NCI-H187 (cell line): ENCODE data around the gene FERD3L.

Experiments used
- DNase-seq, 2 experiments: peaks; one replicate each; lab custom pipeline; 2025; lab: John Stamatoyannopoulos, UW

The FERD3L gene

DNA sequence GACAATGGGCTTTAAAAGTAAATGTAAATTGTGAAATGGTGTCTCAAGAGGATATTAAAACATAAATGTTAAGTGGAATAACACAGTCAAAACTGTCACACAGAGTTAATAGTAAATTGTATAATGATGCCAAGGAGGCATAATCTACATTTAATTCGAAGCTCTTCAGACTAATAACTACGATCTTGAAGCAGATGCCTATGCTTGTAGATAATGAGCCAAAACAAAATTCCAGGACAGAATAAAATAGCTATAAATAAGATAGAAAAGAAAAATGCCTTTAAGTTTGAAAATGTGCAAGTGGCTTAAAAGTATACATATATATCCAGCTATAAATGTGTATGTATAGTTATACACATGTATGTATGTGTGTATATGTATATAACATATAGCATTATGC, 45.3 kb downstream of the FERD3L start:
- no peak for DNase-seq

DNA sequence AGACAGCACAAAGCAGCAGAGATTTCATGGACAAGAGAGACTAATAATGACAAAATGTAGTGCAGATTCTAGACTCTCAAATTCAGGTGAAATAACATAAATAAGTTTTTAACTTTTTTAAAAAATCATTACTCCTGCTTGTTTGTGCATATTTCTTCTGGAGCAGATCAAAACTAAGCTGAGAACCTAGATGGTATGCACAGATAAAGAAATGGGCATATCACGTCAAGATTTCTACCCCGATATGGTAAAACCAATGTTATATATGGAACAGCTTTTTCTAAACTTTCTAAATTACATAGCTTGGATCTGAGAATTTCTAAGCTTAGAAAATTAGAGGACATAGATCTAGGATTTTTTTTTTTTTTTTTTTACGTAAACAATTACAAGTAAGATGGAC, 46.0 kb downstream of the FERD3L start:
- no peak for DNase-seq

DNA sequence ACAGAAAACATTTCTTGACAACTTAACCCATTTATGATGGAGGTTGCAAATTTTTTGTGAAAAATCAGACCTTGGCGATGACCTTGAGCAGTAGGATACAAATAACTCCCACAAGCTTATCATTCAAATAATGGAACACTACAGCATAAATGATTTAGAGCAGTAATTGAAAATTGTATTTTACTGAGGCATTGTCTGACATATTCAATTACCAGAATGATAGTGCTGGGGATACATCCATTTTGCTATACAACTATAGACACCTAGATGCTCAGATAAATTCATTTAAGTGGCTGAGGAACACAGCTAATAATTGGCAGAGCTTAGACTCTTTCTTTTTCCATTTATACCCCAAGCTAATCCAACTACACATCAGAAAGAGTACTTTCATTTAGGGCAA, 46.7 kb downstream of the FERD3L start:
- no peak for DNase-seq

DNA sequence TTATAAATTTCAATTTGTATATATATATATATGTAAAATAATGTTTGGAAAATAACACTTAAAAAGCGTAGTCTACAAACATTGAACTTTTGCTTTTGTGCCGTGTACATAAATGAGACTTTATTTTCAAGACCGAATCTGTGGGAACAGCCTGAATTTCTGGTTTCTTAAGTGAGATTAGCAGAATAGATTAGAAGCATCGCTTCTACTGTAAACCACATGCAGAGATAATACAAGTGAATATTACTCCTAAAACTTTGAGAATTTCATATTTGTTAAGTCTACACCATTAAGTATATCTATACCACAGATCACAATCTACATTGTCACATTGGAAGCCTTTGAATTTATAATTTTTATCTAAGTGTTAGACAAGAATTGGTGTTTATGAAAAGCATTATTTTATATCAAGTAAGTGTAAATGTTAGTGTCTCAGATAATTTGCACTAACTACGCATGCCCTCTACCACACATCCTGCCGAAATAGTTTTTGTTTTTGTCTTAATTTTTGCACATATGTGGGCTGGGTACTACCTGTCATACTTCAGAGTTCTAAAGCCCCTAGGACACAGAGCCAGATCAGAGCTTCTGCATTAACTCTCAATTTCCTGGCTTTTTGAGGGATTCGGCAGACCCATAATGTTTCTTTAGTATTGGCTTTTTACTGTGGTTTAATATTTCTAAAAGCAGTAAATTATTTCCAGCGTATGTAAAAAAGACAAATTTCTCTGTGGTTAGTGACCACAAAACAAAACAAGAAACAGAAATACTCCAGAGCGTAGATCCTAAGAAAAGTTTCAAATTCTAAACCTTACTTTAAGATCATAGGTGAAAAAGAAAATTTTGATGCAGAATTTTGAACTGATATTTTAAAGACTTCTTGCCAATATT, 47.8 kb downstream of the FERD3L start:
- DNase-seq, result no peak

DNA sequence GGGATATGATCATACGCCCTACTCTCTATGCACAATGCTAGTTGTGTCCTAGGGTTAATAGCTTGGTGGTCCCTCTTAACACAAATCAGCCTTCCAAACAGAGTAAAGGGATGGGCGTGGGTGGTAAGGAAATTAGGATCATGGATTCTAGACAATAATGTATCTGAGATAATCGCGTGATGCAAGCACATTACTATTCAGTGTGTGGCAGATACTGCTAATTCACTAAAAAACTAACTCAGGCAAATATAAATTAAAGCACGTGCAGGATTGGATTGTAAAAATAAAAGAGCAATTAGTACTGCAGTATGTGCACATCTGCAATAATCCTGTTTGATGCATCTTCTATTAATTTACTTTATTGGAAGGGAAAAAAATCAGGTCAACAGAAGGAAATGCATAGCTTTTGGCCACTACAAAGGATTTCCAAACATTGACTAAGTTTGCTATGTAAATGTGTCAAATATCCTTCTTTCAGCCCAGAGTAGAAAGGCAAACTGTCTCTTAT, 49.8 kb downstream of the FERD3L start:
- no peak for DNase-seq
